H9 (cell line): ENCODE results near the gene ABCC11. TPM values are rescaled to one million over a fixed set of nuclear protein-coding genes. Genes with fewer than 3 reads are reported as not detected.

Source experiments
- DNase-seq: peaks from one replicate; pipeline ENCODE4 v3.0.0-alpha.2; 2017
- H2AFZ ChIP-seq: one replicate; pipeline ENCODE4 v1.6.1; 2013; ENCODE audit warnings: mild to moderate bottlenecking, low read length, control low read depth, moderate library complexity
- H2AK5ac ChIP-seq: 2 replicates; pipeline ENCODE4 v1.6.1; 2013; ENCODE audit warnings: low read length, control low read depth, mixed read lengths; ENCODE audit not compliant: insufficient read length
- H2BK120ac ChIP-seq: one replicate; pipeline ENCODE4 v1.6.1; 2013; ENCODE audit warnings: low read depth, mild to moderate bottlenecking, low read length, control low read depth, inconsistent platforms; ENCODE audit not compliant: poor library complexity, severe bottlenecking
- H2BK12ac ChIP-seq: 2 replicates; pipeline ENCODE4 v1.6.1; 2013; ENCODE audit warnings: low read length, control low read depth, mixed read lengths, low read depth; ENCODE audit not compliant: insufficient read length
- H2BK15ac ChIP-seq: 2 replicates; pipeline ENCODE4 v1.6.1; 2013; ENCODE audit warnings: low read depth, low read length, control low read depth
- H2BK20ac ChIP-seq: one replicate; pipeline ENCODE4 v1.6.1; 2013; ENCODE audit warnings: low read depth, mild to moderate bottlenecking, low read length, control low read depth, inconsistent platforms; ENCODE audit not compliant: poor library complexity, severe bottlenecking
- H2BK5ac ChIP-seq: 2 replicates; pipeline ENCODE4 v1.6.1; 2013; ENCODE audit warnings: low read length, control low read depth, mixed read lengths; ENCODE audit not compliant: insufficient read length
- H3K14ac ChIP-seq: 2 replicates; pipeline ENCODE4 v1.6.1; 2013; ENCODE audit warnings: low read length, control low read depth; ENCODE audit not compliant: insufficient read depth
- H3K18ac ChIP-seq: 2 replicates; pipeline ENCODE4 v1.6.1; 2013; ENCODE audit warnings: low read depth, mild to moderate bottlenecking, mixed read lengths, low read length, control low read depth; ENCODE audit not compliant: insufficient read length
- H3K23ac ChIP-seq: 2 replicates; pipeline ENCODE4 v1.6.1; 2013; ENCODE audit warnings: low read length, control low read depth, mixed read lengths, low read depth; ENCODE audit not compliant: insufficient read length
- H3K23me2 ChIP-seq: 2 replicates; pipeline ENCODE4 v1.6.1; 2013; ENCODE audit warnings: low read depth, mild to moderate bottlenecking, mixed read lengths, low read length, control low read depth; ENCODE audit not compliant: insufficient read length, poor library complexity, severe bottlenecking
- H3K27ac ChIP-seq: 2 replicates; pipeline ENCODE4 v1.5.1; 2013; ENCODE audit warnings: low read length, control low read depth, mixed read lengths, low read depth; ENCODE audit not compliant: insufficient read length
- H3K27me3 ChIP-seq: 2 replicates; pipeline ENCODE4 v1.6.1; 2013; ENCODE audit warnings: low read length, control low read depth, inconsistent platforms; ENCODE audit not compliant: insufficient read depth
- H3K4ac ChIP-seq: 2 replicates; pipeline ENCODE4 v1.6.1; 2013; ENCODE audit warnings: low read depth, mild to moderate bottlenecking, control low read depth, inconsistent platforms, low read length, moderate library complexity
- H3K4me1 ChIP-seq: 2 replicates; pipeline ENCODE4 v1.6.1; 2013; ENCODE audit warnings: low read length, control low read depth, inconsistent platforms; ENCODE audit not compliant: insufficient read depth
- H3K4me2 ChIP-seq: 2 replicates; pipeline ENCODE4 v1.6.1; 2013; ENCODE audit warnings: low read length, control low read depth, mixed read lengths; ENCODE audit not compliant: insufficient read length, insufficient read depth
- H3K56ac ChIP-seq: 2 replicates; pipeline ENCODE4 v1.6.1; 2013; ENCODE audit warnings: low read depth, mild to moderate bottlenecking, mixed read lengths, low read length, control low read depth; ENCODE audit not compliant: insufficient read length
- H3K79me1 ChIP-seq: 2 replicates; pipeline ENCODE4 v1.6.1; 2013; ENCODE audit warnings: low read depth, mild to moderate bottlenecking, moderate library complexity, low read length, control low read depth, inconsistent platforms; ENCODE audit not compliant: insufficient read depth, poor library complexity, severe bottlenecking
- H3K79me2 ChIP-seq: 2 replicates; pipeline ENCODE4 v1.6.1; 2013; ENCODE audit warnings: low read length, control low read depth, inconsistent platforms; ENCODE audit not compliant: insufficient read depth
- H3K9ac ChIP-seq: 2 replicates; pipeline ENCODE4 v1.6.1; 2013; ENCODE audit warnings: low read length, control low read depth, mixed read lengths; ENCODE audit not compliant: insufficient read length; ENCODE audit errors: extremely low read depth
- H3K9me3 ChIP-seq: one replicate; pipeline ENCODE4 v1.6.1; 2013; ENCODE audit warnings: low read depth, low read length, inconsistent platforms; ENCODE audit not compliant: control insufficient read depth
- H3T11ph ChIP-seq: one replicate; pipeline ENCODE4 v1.6.1; 2013; ENCODE audit warnings: mild to moderate bottlenecking, low read length, control low read depth, inconsistent platforms
- H4K20me1 ChIP-seq: one replicate; pipeline ENCODE4 v1.6.1; 2013; ENCODE audit not compliant: control insufficient read depth, insufficient read length, insufficient read depth
- H4K5ac ChIP-seq: 2 replicates; pipeline ENCODE4 v1.6.1; 2013; ENCODE audit warnings: low read depth, mild to moderate bottlenecking, mixed read lengths, low read length, control low read depth; ENCODE audit not compliant: insufficient read length
- H4K8ac ChIP-seq: replicated peaks from 2 replicates; pipeline ENCODE4 v1.6.1; 2013; ENCODE audit warnings: low read length, control low read depth, mixed read lengths, low read depth; ENCODE audit not compliant: insufficient read length
- H4K91ac ChIP-seq: 2 replicates; pipeline ENCODE4 v1.6.1; 2013; ENCODE audit warnings: low read depth, mild to moderate bottlenecking, moderate library complexity, mixed read lengths, low read length, control low read depth; ENCODE audit not compliant: insufficient read length
- H3K27ac Mint-ChIP-seq, 3 experiments: 2 replicates in 2 of 3; 3 replicates in 1 of 3; pipeline ENCODE4 v1.8.0; 2020 to 2021; ENCODE audit warnings: mixed read lengths in 3 of 3, mild to moderate bottlenecking in 1 of 3, moderate library complexity in 1 of 3
- H3K27me3 Mint-ChIP-seq: 2 replicates; pipeline ENCODE4 v1.8.0; 2021; ENCODE audit warnings: low read depth, mild to moderate bottlenecking, moderate library complexity, mixed read lengths
- H3K36me3 Mint-ChIP-seq, 3 experiments: 2 replicates in 2 of 3; 3 replicates in 1 of 3; pipeline ENCODE4 v1.8.0; 2020 to 2021; ENCODE audit warnings: low read depth in 3 of 3, mixed read lengths in 3 of 3; ENCODE audit not compliant: insufficient read depth in 1 of 3
- H3K4me1 Mint-ChIP-seq, 2 experiments: 2 replicates each; pipeline ENCODE4 v1.8.0; 2020; ENCODE audit warnings: mixed read lengths in 2 of 2
- H3K4me3 Mint-ChIP-seq, 2 experiments: 2 replicates in 1 of 2; 3 replicates in 1 of 2; pipeline ENCODE4 v1.8.0; 2020 to 2021; ENCODE audit warnings: mild to moderate bottlenecking in 2 of 2, mixed read lengths in 2 of 2, moderate library complexity in 1 of 2
- H3K9me3 Mint-ChIP-seq, 2 experiments: 2 replicates in 1 of 2; 3 replicates in 1 of 2; pipeline ENCODE4 v1.8.0; 2020; ENCODE audit warnings: mild to moderate bottlenecking in 2 of 2, mixed read lengths in 2 of 2, moderate library complexity in 1 of 2
- CTCF ChIP-seq: fragments of 200-600 bp; sonication (generic); conservative IDR thresholded peaks from 3 replicates; pipeline ENCODE4 v1.8.0; 2021; ENCODE audit warnings: antibody characterized with exemption, mild to moderate bottlenecking
- WGBS: extraction: QIAGEN DNeasy Blood & Tissue Kit; methylation state at CpG from one replicate; pipeline ENCODE4 v1.1.7; 2013; ENCODE audit warnings: missing lambda C conversion rate, low lambda C conversion rate, mixed read lengths; ENCODE audit not compliant: insufficient read length; ENCODE audit errors: extremely low coverage; 5-methylcytosine and 5-hydroxymethylcytosine counted together
- total RNA-seq: library from RNA; stranded (reverse); gene quantifications from 2 replicates; pipeline ENCODE4 v1.2.1, GENCODE V29; 2021

The ABCC11 gene
- total RNA-seq, 1 experiment from 2014 or later: 0.33 TPM

GRCh38 chr16:48193846-48194245 lies 53.5 kb downstream of the ABCC11 start:
- Histone ChIP-seq H4K91ac (no peak overlapping the region), H2BK15ac (no peak overlapping the region), H2AFZ (no peak overlapping the region), H3K4me1 (no peaks in the 10 kb centered on the region), H2BK120ac (no peak overlapping the region), H2BK5ac (no peak overlapping the region), H4K5ac (no peak overlapping the region), H3K18ac (no peak overlapping the region), H3K27ac (no peak overlapping the region), H3K9ac (no peak overlapping the region), H3T11ph (no peak overlapping the region), H3K27me3 (no peaks in the 10 kb centered on the region), H4K20me1 (no peaks in the 10 kb centered on the region), H3K56ac (no peak overlapping the region), H4K8ac (no peak overlapping the region), H3K23me2 (no peaks in the 10 kb centered on the region), H3K14ac (no peak overlapping the region; the same call in 1 of the 2 replicates), H3K79me1 (no peaks in the 10 kb centered on the region), H2BK20ac (no peak overlapping the region), H3K79me2 (no peaks in the 10 kb centered on the region), H3K4ac (no peak overlapping the region), H3K9me3 (no peaks in the 10 kb centered on the region), H2BK12ac (no peak overlapping the region), H3K23ac (no peak overlapping the region), H3K4me2 (no peak overlapping the region), H2AK5ac (no peak overlapping the region)
- no peak for DNase-seq
- Mint-ChIP-seq H3K27ac (no peak overlapping the region), H3K4me3 (no peak overlapping the region), H3K4me1 (no peaks in the 10 kb centered on the region), H3K36me3 (no peaks in the 10 kb centered on the region), H3K9me3 (no peaks in the 10 kb centered on the region; a peak in 1 of 5 replicates), H3K27me3 (no peaks in the 10 kb centered on the region)
- WGBS: no CpG with 5 or more reads among the region's 7 CpGs
- no peak for TF ChIP-seq CTCF
